HepG2 (cell line): ENCODE results near the gene SLC22A23. TPM values are rescaled to one million over a fixed set of nuclear protein-coding genes. Genes with fewer than 3 reads are reported as not detected.
A peak's percentile ranks its signal among the peaks of the same experiment; 100 is the strongest.

Experiments used
- CTCF ChIP-seq: sonication (generic); formaldehyde crosslinking; IDR thresholded peaks from 2 replicates; pipeline ENCODE4 v1.5.0; 2020; ENCODE audit warnings: mild to moderate bottlenecking, missing genetic modification reagents, moderate library complexity
- FOXA3 ChIP-seq: IDR thresholded peaks from 2 replicates; pipeline ENCODE4 v1.6.1; 2016; ENCODE audit warnings: missing genetic modification reagents, missing compliant biosample characterization
- NFIC ChIP-seq: IDR thresholded peaks from 2 replicates; pipeline ENCODE4 v1.6.1; 2012; ENCODE audit warnings: mild to moderate bottlenecking, low read length, inconsistent platforms
- NFKBIZ ChIP-seq: IDR thresholded peaks from 2 replicates; pipeline ENCODE4 v1.6.1; 2018; ENCODE audit warnings: missing genetic modification reagents, missing compliant biosample characterization
- POLR2G ChIP-seq: fragments of 200-400 bp; formaldehyde crosslinking; IDR thresholded peaks from 2 replicates; pipeline ENCODE4 v1.6.1; 2018; ENCODE audit warnings: mild to moderate bottlenecking, low read depth, low read length, moderate library complexity
- SRSF4 ChIP-seq: fragments of 200-400 bp; formaldehyde crosslinking; IDR thresholded peaks from one replicate; pipeline ENCODE4 v1.6.1; 2018; ENCODE audit warnings: mild to moderate bottlenecking, low read depth, low read length, moderate library complexity; ENCODE audit not compliant: poor library complexity, severe bottlenecking
- SRY ChIP-seq: sonication (generic); formaldehyde crosslinking; IDR thresholded peaks from 2 replicates; pipeline ENCODE4 v1.8.0; 2022; ENCODE audit warnings: mild to moderate bottlenecking, missing genetic modification reagents
- TRIM22 ChIP-seq: fragments of 450-650 bp; IDR thresholded peaks from 2 replicates; pipeline ENCODE4 v1.6.1; 2017
- ZBTB21 ChIP-seq: sonication (generic); formaldehyde crosslinking; IDR thresholded peaks from 2 replicates; pipeline ENCODE4 v1.4.0; 2020; ENCODE audit warnings: missing genetic modification reagents
- ZNF407 ChIP-seq: sonication (generic); formaldehyde crosslinking; IDR thresholded peaks from one replicate; pipeline ENCODE4 v1.5.1; 2020; ENCODE audit warnings: mild to moderate bottlenecking, missing genetic modification reagents; ENCODE audit errors: not compliant biosample characterization
- ZNF513 ChIP-seq: sonication (generic); formaldehyde crosslinking; conservative IDR thresholded peaks from 2 replicates; pipeline ENCODE4 v1.5.0; 2020; ENCODE audit warnings: missing genetic modification reagents
- ZNF614 ChIP-seq: IDR thresholded peaks from 2 replicates; pipeline ENCODE4 v1.6.1; 2018; ENCODE audit warnings: missing biosample characterization, missing genetic modification reagents, inconsistent platforms, borderline replicate concordance
- ZSCAN31 ChIP-seq: sonication (generic); formaldehyde crosslinking; IDR thresholded peaks from 2 replicates; pipeline ENCODE4 v1.5.0; 2020; ENCODE audit warnings: low read depth, mild to moderate bottlenecking, missing genetic modification reagents
- polyA plus RNA-seq, 8 experiments: library from polyadenylated mRNA; depleted of rRNA in 3 of 8; stranded (reverse) in 7 of 8; unstranded in 1 of 8; fragments of >200 nt; fragmentation: Illumina TruSeq in 4 of 8; extraction: Trizol in 4 of 8; gene quantifications; 2 replicates each; pipeline versions ENCODE4 v1.2.1 to v1.2.3, GENCODE V29; 2011 to 2016; ENCODE audit warnings: low read depth in 4 of 8, missing spikeins in 1 of 8, mixed read lengths in 1 of 8; ENCODE audit not compliant: insufficient read depth in 1 of 8
- total RNA-seq, 5 experiments: library from RNA; depleted of rRNA; stranded (reverse); fragments of >200 nt; fragmentation: Illumina TruSeq; extraction: Trizol; gene quantifications; 2 replicates each; pipeline ENCODE4 v1.2.3, GENCODE V29; 2016; ENCODE audit warnings: low read depth in 1 of 5

Gene SLC22A23
- total and polyA plus RNA-seq, 2 of the 13 experiments (the other 11 are each of a cell fraction or from before 2014, with no cell fraction given): 11.8 to 17.5 TPM

- TF ChIP-seq FOXA3 (no peak), ZBTB21 (CRISPR knock-in tag) (no peak), ZNF407 (CRISPR knock-in tag) (peak; percentile 53), SRSF4 (no peak), POLR2G (peak; percentile 49), NFIC (no peak), ZNF513 (CRISPR knock-in tag) (no peak), NFKBIZ (CRISPR knock-in tag) (no peak; the same call in 1 of the 2 replicates), TRIM22 (no peak), ZNF614 (CRISPR knock-in tag) (no peak; the same call in 1 of the 2 replicates), CTCF (no peak), SRY (CRISPR knock-in tag) (peak; percentile 20; the same call in 1 of the 2 replicates), ZSCAN31 (CRISPR knock-in tag) (no peak)
Measured at GRCh38 chr6:3247255-3248146, 209.3 kb downstream of the SLC22A23 start (continued).
